Prostate gland (tissue), 2 donors: Measurements from ENCODE around the gene MBP. TPM values are rescaled to one million over a fixed set of nuclear protein-coding genes. Genes with fewer than 3 reads are reported as not detected.
A peak's percentile ranks its signal among the peaks of the same experiment; 100 is the strongest.

ENCODE experiments used
- DNase-seq: peaks from one replicate; pipeline ENCODE4 v3.0.0-alpha.2; 2019; ENCODE audit warnings: low spot score
- H3K27ac ChIP-seq, 2 donors: fragments of 200-600 bp; sonication (generic); 2 replicates each; pipeline ENCODE4 v1.5.1; 2017 to 2019
- H3K27me3 ChIP-seq: fragments of 200-600 bp; sonication (generic); replicated peaks from 2 replicates; pipeline ENCODE4 v1.5.1; 2019; ENCODE audit not compliant: insufficient read depth
- H3K36me3 ChIP-seq, 2 donors: fragments of 200-600 bp; sonication (generic); 1 replicate in 1 of 2; 2 replicates in 1 of 2; pipeline versions ENCODE4 v1.5.1 to v1.8.1; 2017 to 2019
- H3K4me1 ChIP-seq: fragments of 200-600 bp; sonication (generic); replicated peaks from 2 replicates; pipeline ENCODE4 v1.5.1; 2019
- H3K4me3 ChIP-seq, 2 donors: fragments of 200-600 bp; sonication (generic); 2 replicates each; pipeline ENCODE4 v1.5.1; 2017 to 2019
- H3K9me3 ChIP-seq: fragments of 200-600 bp; sonication (generic); 2 replicates; pipeline ENCODE4 v1.5.1; 2017
- CTCF ChIP-seq, 4 experiments: fragments of 200-600 bp in 2 of 4; fragments of 450-650 bp in 2 of 4; sonication (generic) in 2 of 4; IDR thresholded peaks; 1 replicate in 3 of 4; 2 replicates in 1 of 4; pipeline ENCODE4 v1.5.1; 2016 to 2019; ENCODE audit warnings: antibody characterized with exemption in 4 of 4, mild to moderate bottlenecking in 2 of 4, moderate library complexity in 2 of 4
- POLR2A ChIP-seq: fragments of 450-650 bp; IDR thresholded peaks from one replicate; pipeline ENCODE4 v1.6.1; 2016; ENCODE audit warnings: antibody characterized with exemption, mild to moderate bottlenecking
- POLR2AphosphoS5 ChIP-seq: sonication (generic); formaldehyde crosslinking; IDR thresholded peaks from one replicate; pipeline ENCODE4 v1.6.1; 2017; ENCODE audit warnings: antibody characterized with exemption
- WGBS: methylation state at CpG from one replicate; pipeline ENCODE4 v1.1.5; 2018; 5-methylcytosine and 5-hydroxymethylcytosine counted together
- intact Hi-C: fragments of 100-400 bp; cut with DNase I; formaldehyde crosslinking; loops from one replicate; pipeline ENCODE4 v1.14.2; 2022
- total RNA-seq, 2 donors: library from RNA; depleted of rRNA; stranded (reverse); fragments of >200 nt; gene quantifications; one replicate each; pipeline ENCODE4 v1.1.0, GENCODE V29; 2016

Gene MBP
- total RNA-seq, 2 donors from 2014 or later = 19.8 to 43.5 TPM

- no peaks in the 10 kb centered on the region for H3K27me3 ChIP-seq
- intact Hi-C loops = loop anchor here (5.0 kb wide), 1 partner anchor 147 kb away; no protein-coding TSS in a partner anchor
- TF ChIP-seq POLR2A = no peak
- no peak for TF ChIP-seq CTCF (IDR thresholded peaks at IDR 0.05)
- peak; percentile 19 for TF ChIP-seq POLR2AphosphoS5
- no peaks in the 10 kb centered on the region for H3K4me1 ChIP-seq
- DNase-seq = no peak
- no peak overlapping the region for H3K4me3 ChIP-seq
- 80% methylated on average over 13 of the region's 13 CpGs for WGBS
- peak overlapping the region in 1 of 2 donors; percentile 25 for H3K27ac ChIP-seq
- H3K9me3 ChIP-seq = no peaks in the 10 kb centered on the region
- H3K36me3 ChIP-seq = no peaks in the 10 kb centered on the region
Observed at GRCh38 chr18:77065221-77065981, 67.2 kb downstream of the MBP start.

GRCh38 chr18:77063260-77063659 lies 69.3 kb downstream of the MBP start:
- Histone ChIP-seq H3K27ac (no peak overlapping the region), H3K27me3 (no peaks in the 10 kb centered on the region), H3K9me3 (no peaks in the 10 kb centered on the region), H3K4me3 (no peak overlapping the region), H3K4me1 (no peaks in the 10 kb centered on the region), H3K36me3 (no peaks in the 10 kb centered on the region)
- TF ChIP-seq POLR2AphosphoS5 (no peak), POLR2A (no peak), CTCF (IDR thresholded peaks at IDR 0.05) (no peak)
- 88% methylated on average over 7 of the region's 7 CpGs for WGBS
- DNase-seq = no peak
- intact Hi-C loops = no loop called here

- no peaks in the 10 kb centered on the region for H3K36me3 ChIP-seq
- TF ChIP-seq CTCF (IDR thresholded peaks at IDR 0.05) (no peak), POLR2A (no peak), POLR2AphosphoS5 (no peak)
- no peaks in the 10 kb centered on the region for H3K4me1 ChIP-seq
- H3K9me3 ChIP-seq = no peaks in the 10 kb centered on the region
- no peak for DNase-seq
- intact Hi-C loops = no loop called here
- no peak overlapping the region for H3K27ac ChIP-seq
- 78% methylated on average over 12 of the region's 12 CpGs for WGBS
- H3K4me3 ChIP-seq = no peak overlapping the region
- H3K27me3 ChIP-seq = no peaks in the 10 kb centered on the region
Observed at GRCh38 chr18:77062518-77063003, 70.0 kb downstream of the MBP start.

GRCh38 chr18:77061946-77062517 lies 70.6 kb downstream of the MBP start:
- Histone ChIP-seq H3K4me1 (no peaks in the 10 kb centered on the region), H3K9me3 (no peaks in the 10 kb centered on the region), H3K36me3 (no peaks in the 10 kb centered on the region), H3K27me3 (no peaks in the 10 kb centered on the region), H3K27ac (no peak overlapping the region), H3K4me3 (no peak overlapping the region)
- 83% methylated on average over 15 of the region's 15 CpGs for WGBS
- no peak for TF ChIP-seq POLR2AphosphoS5
- no peak for TF ChIP-seq POLR2A
- TF ChIP-seq CTCF (IDR thresholded peaks at IDR 0.05) = no peak
- no peak for DNase-seq
- intact Hi-C loops = no loop called here
